ENCODE measurements around the gene NFYC.

The NFYC gene

DNA sequence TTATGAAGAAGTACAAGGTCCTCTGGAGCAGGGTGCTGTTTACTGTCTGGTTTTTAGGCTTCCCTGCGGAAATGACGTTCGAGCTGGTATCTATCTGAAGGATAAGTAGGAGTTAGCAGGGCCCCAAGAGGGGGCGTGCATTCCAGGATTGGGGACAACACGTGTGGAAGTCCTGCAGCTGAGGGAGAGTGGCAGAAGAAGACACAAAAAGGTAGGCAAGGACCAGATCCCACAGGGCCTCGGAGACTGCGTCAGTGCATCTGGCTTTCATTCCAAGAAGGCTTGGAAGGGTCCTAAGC is 31.9 kb upstream of the NFYC start:
- TF ChIP-seq GATA2 (IDR thresholded peaks at IDR 0.05; ENCODE audit: low read depth, low read length), result no peak
- no peak for TF ChIP-seq GATA3 (IDR thresholded peaks at IDR 0.05; ENCODE audit: low read depth, low read length)

DNA sequence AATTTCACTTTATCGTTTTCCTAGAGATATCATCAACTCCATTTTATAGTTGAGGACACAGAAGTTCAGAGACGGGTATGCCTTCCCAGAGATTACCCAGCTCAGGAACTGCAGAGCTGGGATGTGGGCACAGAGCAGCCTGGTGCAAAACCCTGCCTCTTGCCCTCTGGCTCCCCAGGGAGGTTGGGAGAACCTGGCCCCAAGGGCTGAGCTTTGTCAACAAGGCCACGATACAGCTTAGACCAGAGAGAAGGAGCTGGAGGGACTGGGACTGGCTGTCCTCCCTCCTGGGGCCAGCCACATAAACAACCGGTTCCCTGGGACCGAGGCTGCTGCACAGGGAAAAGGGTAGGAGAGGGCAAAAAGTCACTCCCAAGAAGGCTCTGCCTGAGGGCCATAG is 29.8 kb upstream of the NFYC start:
- no peak for TF ChIP-seq GATA3 (IDR thresholded peaks at IDR 0.05; ENCODE audit: low read depth, low read length)
- no peak for TF ChIP-seq GATA2 (IDR thresholded peaks at IDR 0.05; ENCODE audit: low read depth, low read length)

DNA sequence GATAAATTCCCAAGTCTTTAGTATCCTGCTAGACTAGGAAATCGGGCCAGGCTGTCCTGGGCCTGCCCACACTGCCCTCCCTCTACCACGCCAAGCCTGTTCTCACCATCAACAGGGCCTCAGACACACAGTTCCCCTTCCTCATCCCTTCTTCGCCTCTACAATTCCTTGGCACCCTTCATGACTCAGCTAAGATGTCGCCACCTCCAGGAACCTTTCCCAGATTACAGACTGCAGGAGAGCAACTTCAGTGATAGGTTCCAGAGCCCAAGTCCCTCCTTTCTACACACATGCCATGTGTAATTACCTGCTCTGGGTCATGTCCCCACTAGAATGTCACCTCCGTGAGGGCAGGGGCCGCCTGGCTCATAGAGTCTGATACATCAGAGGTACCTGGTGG is 29.4 kb upstream of the NFYC start:
- TF ChIP-seq GATA2 (IDR thresholded peaks at IDR 0.05; ENCODE audit: low read depth, low read length) (no peak), GATA3 (IDR thresholded peaks at IDR 0.05; ENCODE audit: low read depth, low read length) (no peak)

DNA sequence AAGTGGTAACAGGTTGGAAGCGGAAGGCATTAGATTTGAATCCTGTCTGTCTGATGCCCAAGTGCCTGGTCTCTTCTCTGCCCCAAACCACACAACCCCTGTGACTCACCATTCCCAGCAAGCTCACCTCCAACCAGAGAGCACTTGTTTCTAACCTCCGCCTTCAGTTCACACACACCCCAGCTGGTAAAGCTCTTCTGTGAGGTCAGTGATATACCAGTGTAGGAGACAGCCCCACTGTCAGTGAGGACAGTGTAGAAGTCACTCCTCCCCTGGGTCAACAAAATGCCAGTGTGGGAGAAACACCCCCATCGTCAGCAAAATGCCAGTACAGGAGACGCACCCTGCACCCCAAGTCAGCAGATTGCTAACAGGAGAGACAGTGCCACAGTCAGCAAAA is 28.6 kb upstream of the NFYC start:
- TF ChIP-seq GATA2 (IDR thresholded peaks at IDR 0.05; ENCODE audit: low read depth, low read length), result no peak
- TF ChIP-seq GATA3 (IDR thresholded peaks at IDR 0.05; ENCODE audit: low read depth, low read length), result no peak

DNA sequence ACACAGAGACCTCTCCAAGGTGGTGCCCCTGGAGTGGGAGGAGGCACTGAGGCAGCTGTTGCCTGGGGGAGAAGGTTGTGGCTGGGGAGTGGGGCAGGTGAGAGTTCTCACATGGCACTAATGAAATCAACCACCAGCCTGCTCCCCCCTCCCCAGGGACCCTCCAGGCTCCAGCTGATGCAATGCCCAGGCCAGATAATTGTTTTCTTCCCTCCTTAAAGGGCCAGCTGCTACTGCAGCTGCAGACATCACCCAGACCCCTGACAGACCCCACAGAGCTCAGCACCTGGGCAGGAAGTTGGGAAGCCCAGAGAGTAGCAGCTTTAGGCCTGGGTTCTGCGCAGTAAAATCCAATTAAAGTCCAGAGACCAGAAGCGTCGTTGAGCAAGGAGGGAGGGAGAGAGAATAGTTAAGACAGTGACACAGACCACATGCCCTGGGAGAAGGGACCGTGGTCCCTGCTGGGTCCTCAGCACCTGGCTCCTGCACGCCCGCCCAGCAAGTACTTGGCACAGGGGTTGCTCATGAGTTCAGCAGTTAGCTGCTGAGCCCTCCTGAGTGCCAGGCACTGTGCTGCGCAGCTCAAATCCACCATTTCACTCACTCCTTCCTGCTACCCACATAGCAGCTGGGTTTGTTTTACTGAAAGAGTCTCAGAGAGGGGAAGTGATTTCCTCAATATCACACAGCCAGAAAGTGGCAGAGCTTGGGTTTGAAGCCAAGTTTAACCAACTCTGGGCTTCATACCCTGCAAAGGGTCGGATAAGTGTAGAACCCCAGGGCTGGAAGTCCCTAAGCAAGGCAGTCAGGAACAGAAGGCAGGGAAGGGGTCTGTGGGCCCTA is 28.0 kb upstream of the NFYC start:
- TF ChIP-seq GATA2 (IDR thresholded peaks at IDR 0.05; ENCODE audit: low read depth, low read length), result no peak; the same call in 1 of the 2 replicates
- no peak for TF ChIP-seq GATA3 (IDR thresholded peaks at IDR 0.05; ENCODE audit: low read depth, low read length)

DNA sequence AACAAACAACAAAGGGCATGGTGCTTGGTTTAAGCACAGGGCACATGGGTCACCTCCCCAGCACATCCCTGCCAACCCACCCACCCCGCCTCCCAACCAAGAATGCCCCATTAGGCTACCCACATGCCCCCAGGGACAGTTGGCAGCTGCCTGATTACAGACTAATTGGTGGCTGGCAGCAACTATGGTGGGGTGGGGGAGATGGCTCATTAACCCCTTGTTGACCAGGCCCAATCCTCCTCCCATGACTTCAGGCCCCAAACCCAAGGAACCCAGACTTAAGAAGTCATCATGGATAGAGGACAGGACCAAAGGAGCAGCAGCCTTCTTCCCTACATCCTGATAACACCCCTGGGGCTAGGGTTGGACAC is 27.4 kb upstream of the NFYC start:
- TF ChIP-seq GATA3 (IDR thresholded peaks at IDR 0.05; ENCODE audit: low read depth, low read length) (no peak), GATA2 (IDR thresholded peaks at IDR 0.05; ENCODE audit: low read depth, low read length) (no peak)

DNA sequence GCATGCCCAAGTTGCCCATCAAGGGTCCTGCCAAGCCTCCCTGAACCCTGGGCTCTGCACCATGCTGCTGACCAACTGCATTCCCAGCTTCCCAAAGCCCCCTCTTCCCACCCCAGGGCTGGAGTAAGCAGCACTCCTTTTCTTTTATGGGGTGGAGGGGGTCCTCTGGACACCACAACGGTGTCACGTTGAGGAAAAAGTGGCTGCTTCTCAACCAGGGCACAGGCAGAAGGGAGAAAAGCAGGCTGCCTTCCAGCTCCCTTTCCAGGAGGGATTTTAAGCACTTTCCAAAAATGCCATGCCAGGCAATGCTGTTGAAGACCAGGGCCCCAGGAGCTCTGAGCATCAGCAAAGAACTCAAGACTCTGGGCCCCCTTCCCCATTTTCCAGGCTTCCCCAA is 26.7 kb upstream of the NFYC start:
- no peak for TF ChIP-seq GATA2 (IDR thresholded peaks at IDR 0.05; ENCODE audit: low read depth, low read length)

DNA sequence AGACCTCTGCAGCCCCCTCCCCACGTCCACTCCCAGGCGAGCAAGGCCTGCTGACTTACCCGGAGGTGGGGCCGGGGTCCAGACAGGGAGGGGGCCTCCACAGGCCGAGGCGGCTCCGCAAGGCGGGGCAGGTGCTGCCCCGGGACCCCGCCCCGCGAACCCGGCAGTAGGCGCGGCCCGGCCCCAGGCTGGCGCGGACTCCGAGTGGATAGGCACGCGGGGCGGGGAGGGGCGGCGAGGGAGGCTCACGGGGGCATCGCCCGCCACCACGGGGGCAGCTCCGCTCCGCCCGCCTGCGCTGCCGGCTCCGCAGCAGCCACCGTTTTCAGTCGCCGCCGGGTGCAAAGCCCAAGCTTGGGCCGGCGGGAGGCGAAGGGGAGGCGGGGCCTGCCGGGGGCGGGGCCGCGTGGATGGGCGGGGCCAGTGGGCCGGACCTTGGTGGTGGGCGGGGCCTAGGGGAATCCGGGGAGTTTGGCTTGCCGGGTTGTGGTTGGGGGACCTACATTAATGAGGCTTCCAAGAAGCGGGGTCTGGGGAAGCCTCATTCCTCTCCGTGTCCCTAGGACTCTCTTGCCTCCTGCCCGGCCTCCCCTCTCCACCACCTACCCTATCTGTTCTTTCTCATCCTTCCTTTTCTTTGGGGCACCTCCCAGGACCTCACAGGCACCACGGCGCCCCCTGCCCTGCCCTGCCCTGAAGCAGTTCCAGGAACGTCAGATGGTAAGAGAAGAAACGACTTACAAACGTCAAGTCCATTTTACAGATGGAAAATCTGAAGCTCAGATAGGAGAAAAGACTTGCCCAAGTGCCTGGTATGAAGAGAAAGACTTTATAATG is 26.0 kb upstream of the NFYC start, which contains the start of gene RIMS3:
TSS of gene RIMS3 (minus strand) at position 348 of the 837 bp plus-strand sequence. CDS start 23,757 bp downstream, outside the sequence.
- TF ChIP-seq GATA2 (IDR thresholded peaks at IDR 0.05; ENCODE audit: low read depth, low read length) (no peak), GATA3 (IDR thresholded peaks at IDR 0.05; ENCODE audit: low read depth, low read length) (no peak)

DNA sequence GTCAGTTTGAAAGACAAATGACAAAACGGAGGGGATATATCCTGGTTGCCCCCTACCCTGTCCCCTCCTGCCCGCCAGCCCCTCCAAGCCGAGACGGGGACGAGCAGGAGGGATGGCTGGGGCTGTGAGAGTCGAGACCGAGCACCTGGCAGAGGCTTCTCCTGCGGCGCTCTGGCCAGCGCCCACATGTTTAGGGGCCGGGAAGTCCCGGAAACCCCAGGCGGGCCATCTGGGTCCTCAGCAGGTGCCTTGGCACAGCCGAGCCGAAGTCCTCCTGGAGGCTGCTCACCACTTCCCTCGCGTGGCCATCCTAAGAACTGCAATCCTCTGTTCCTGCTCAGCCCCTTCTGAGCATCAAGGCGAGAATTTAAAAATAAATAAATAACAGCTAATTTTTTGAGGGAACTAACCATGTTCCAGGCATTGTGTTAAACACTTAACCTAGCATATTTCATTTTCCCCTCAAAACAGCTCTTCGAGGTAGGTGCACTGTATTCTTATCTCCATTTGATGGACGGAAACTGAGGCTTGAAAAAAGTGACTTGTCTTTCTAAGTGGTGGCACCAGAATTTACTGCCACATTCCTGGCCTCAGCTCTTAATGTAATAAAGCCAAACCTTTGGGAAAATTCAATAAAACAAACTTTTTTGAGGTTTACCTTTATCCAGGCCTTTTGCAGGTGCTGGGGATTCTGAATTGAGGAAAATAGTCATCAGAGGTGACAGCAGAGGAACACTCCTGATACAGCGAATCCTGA is 22.6 kb upstream of the NFYC start:
- TF ChIP-seq GATA3 (IDR thresholded peaks at IDR 0.05; ENCODE audit: low read depth, low read length), result no peak

DNA sequence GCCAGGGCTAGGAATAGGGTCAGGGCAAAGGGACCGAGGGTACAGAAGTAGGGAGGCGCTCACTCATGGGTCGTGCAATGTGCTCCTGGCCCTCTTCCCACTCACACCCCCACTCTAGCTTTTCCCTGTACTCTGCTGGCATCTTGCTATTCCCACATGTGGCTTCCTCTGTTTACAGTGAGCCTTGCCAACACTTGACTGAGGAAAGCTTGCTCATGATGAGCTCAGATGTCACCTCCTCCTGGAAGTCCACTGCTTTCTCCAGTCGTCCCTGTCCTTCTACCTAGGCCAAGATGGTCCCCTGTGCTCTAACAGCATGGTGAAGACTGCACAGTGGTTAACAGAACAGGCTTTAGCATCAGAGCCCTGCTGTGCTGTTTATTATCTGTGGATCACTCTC is 18.1 kb upstream of the NFYC start:
- no peak for TF ChIP-seq GATA3 (IDR thresholded peaks at IDR 0.05; ENCODE audit: low read depth, low read length)
- no peak for TF ChIP-seq GATA2 (IDR thresholded peaks at IDR 0.05; ENCODE audit: low read depth, low read length)

DNA sequence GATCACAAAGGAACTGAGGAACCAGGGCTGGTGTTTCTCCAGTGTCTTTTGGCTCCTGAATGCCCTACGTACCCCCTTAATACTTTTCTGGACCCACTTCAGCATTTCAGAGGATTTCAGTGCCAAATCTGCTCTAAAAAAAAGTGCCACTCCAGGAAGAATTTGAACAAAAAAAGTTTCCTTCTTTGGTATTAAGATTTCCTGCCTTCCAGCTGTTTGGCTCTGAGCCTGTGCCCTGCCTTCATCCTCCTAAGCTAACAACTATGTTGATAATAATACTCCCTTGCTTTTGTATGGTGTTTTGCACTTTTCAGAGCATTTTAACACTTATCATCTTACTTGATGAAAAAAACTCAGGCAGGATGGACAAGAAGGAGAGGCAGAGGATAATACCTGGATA is 15.0 kb upstream of the NFYC start:
- no peak for TF ChIP-seq GATA2 (IDR thresholded peaks at IDR 0.05; ENCODE audit: low read depth, low read length)
- no peak for TF ChIP-seq GATA3 (IDR thresholded peaks at IDR 0.05; ENCODE audit: low read depth, low read length)

DNA sequence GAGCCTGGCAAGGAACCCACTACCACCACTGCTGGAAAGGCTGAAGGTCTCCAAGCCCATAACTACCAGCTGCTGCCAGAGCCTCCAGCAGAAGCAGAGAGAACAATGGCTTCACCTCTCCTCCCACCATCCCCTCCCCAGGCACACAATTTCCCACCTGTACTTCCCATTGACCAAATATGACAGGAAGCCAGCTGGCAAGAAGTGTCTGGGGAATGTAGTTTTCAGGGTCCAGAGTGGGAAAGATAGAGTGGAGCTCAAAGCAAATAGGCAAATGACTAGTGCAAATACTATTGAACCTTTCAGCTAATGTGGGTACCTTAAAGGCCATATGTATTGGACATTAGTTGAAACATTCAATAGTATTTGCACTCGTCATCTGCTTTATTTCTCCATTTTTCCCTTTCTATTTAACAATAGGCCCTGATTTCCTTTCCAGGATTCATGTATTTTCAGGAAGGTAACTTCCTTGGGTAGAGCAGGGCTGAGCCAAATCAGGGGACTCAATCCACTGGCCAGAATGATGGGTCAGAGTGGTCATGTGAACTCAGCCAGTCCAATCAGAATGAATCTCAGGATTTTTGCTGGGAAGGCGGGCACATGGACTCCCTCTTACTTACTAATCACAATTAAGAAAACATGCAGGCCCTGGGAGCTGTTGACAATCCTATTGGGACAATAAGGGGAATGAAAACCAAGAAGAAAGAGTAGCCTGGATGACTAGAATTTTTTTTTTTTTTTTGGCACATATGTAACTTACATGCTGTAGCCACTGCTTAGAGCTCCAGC is 12.1 kb upstream of the NFYC start:
- TF ChIP-seq GATA3 (IDR thresholded peaks at IDR 0.05; ENCODE audit: low read depth, low read length), result no peak
- TF ChIP-seq GATA2 (IDR thresholded peaks at IDR 0.05; ENCODE audit: low read depth, low read length), result no peak

DNA sequence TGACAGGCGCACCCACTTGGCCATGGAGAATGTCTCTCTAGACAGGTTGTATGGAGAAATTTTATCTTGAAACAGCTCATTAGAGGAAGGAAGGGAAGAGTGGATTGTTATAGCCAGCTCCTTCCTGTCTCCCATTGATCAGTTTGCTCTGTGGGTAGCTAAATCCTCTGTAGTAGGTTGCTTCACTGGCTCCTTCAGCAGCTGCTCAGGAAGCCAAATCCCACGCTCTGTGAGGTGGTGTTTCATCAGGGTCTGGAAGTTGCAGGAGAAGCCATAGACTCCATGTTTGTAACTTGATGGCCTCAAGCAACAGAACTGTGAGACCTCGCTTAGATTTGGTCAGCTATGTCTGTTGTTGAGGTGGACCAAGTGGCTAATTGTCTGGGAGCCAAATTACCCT is 6.8 kb upstream of the NFYC start:
- TF ChIP-seq GATA2 (IDR thresholded peaks at IDR 0.05; ENCODE audit: low read depth, low read length) (no peak), GATA3 (IDR thresholded peaks at IDR 0.05; ENCODE audit: low read depth, low read length) (no peak)

DNA sequence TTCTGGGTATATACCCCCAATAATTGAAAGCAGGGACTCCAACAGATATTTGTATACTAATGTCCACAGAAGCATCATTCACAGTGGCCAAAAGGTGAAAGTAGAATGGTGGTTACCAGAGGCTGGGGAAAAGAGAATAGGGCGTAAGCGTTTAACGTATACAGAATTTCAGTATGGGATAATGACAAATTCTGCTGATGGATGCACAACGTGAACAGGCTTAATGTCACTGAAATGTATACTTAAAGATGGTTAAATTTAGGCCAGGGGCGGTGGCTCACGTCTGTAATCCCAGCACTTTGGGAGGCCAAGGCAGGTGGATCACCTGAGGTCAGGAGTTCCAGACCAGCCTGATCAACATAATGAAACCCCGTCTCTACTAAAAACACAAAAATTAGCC is 4.4 kb upstream of the NFYC start:
- TF ChIP-seq GATA2 (IDR thresholded peaks at IDR 0.05; ENCODE audit: low read depth, low read length) (no peak), GATA3 (IDR thresholded peaks at IDR 0.05; ENCODE audit: low read depth, low read length) (no peak)

All from SH-SY5Y (cell line).